Endothelial cell (in vitro differentiated cells): Measurements from ENCODE around the gene GPR45. TPM values are rescaled to one million over a fixed set of nuclear protein-coding genes. Genes with fewer than 3 reads are reported as not detected.

Experiments used
- DNase-seq: peaks from one replicate; pipeline ENCODE4 v3.0.0; 2021; ENCODE audit warnings: low spot score
- H3K27ac Mint-ChIP-seq: one replicate; pipeline ENCODE4 v1.8.0; 2021; ENCODE audit warnings: mixed read lengths, inconsistent platforms; ENCODE audit not compliant: unreplicated experiment
- H3K27me3 Mint-ChIP-seq: one replicate; pipeline ENCODE4 v1.8.0; 2021; ENCODE audit warnings: mild to moderate bottlenecking, moderate library complexity, mixed read lengths, inconsistent platforms; ENCODE audit not compliant: unreplicated experiment
- H3K36me3 Mint-ChIP-seq: one replicate; pipeline ENCODE4 v1.8.0; 2021; ENCODE audit warnings: mild to moderate bottlenecking, low read depth, mixed read lengths, inconsistent platforms; ENCODE audit not compliant: unreplicated experiment
- H3K4me1 Mint-ChIP-seq: one replicate; pipeline ENCODE4 v1.8.0; 2021; ENCODE audit warnings: mild to moderate bottlenecking, mixed read lengths, inconsistent platforms; ENCODE audit not compliant: unreplicated experiment
- H3K4me3 Mint-ChIP-seq: one replicate; pipeline ENCODE4 v1.8.0; 2021; ENCODE audit warnings: mild to moderate bottlenecking, mixed read lengths, inconsistent platforms; ENCODE audit not compliant: unreplicated experiment
- H3K9me3 Mint-ChIP-seq: one replicate; pipeline ENCODE4 v1.8.0; 2021; ENCODE audit warnings: mixed read lengths, inconsistent platforms; ENCODE audit not compliant: unreplicated experiment
- CTCF ChIP-seq: fragments of 200-600 bp; sonication (generic); IDR thresholded peaks from one replicate; pipeline ENCODE4 v1.5.0; 2021; ENCODE audit warnings: antibody characterized with exemption; ENCODE audit not compliant: unreplicated experiment
- total RNA-seq: library from RNA; stranded (reverse); fragmentation: NEBNext Ultra II Directional; extraction: Animal tissue kit (Norgen Biotek cat#: 25700); gene quantifications from one replicate; pipeline ENCODE4 v1.2.1, GENCODE V29; 2021; ENCODE audit not compliant: unreplicated experiment

The GPR45 gene
- total RNA-seq, 1 donor from 2014 or later: 0.21 TPM

GRCh38 chr2:105224444-105224843 is 17.1 kb upstream of the GPR45 start:
- H3K36me3 Mint-ChIP-seq: no peaks in the 10 kb centered on the region
- DNase-seq: no peak

DNA sequence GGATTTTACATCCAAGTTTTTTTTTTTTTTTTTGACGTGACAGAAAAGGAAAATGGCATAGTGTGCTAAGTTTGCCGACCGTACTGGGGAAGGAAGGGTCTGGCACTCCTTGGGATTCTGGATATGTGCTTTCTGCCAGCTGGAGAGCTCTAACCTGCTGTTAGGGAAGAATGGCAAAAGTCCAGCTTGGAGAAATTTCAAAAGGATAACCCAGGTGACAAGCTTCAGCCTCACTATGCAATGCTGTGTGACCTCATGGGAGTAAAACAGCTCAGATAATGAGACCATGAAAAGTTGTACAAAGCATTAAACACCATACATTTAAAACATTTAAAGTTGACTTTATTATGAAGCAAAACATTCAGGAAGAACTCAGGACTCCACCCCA is 10.3 kb upstream of the GPR45 start:
- no peak for TF ChIP-seq CTCF
- Mint-ChIP-seq H3K4me1 (peaks cover 2% of the 10 kb centered on the region), H3K4me3 (no peak overlapping the region), H3K27me3 (no peaks in the 10 kb centered on the region), H3K36me3 (no peaks in the 10 kb centered on the region), H3K27ac (no peak overlapping the region), H3K9me3 (no peaks in the 10 kb centered on the region)
- no peak for DNase-seq

More at GRCh38 chr2:105224444-105224843, 17.1 kb upstream of the GPR45 start:
- Mint-ChIP-seq H3K4me3 (no peak overlapping the region), H3K27ac (no peak overlapping the region), H3K9me3 (peaks cover 4% of the 10 kb centered on the region), H3K4me1 (no peaks in the 10 kb centered on the region), H3K27me3 (no peaks in the 10 kb centered on the region)
- TF ChIP-seq CTCF: no peak

- H3K27me3 Mint-ChIP-seq: no peaks in the 10 kb centered on the region
- TF ChIP-seq CTCF: peak; percentile 79
- H3K27ac Mint-ChIP-seq: no peak overlapping the region
- H3K36me3 Mint-ChIP-seq: no peaks in the 10 kb centered on the region
- H3K4me1 Mint-ChIP-seq: peaks cover 7% of the 10 kb centered on the region
- no peak overlapping the region for H3K4me3 Mint-ChIP-seq
- H3K9me3 Mint-ChIP-seq: no peaks in the 10 kb centered on the region
- DNase-seq: peak; percentile 84
These were observed 6.0 kb upstream of the GPR45 start for GRCh38 chr2:105235388-105236059.

GRCh38 chr2:105236060-105236424 is 5.5 kb upstream of the GPR45 start:
- Mint-ChIP-seq H3K4me3 (no peak overlapping the region), H3K9me3 (no peaks in the 10 kb centered on the region), H3K4me1 (peaks cover 7% of the 10 kb centered on the region), H3K27ac (no peak overlapping the region), H3K27me3 (no peaks in the 10 kb centered on the region), H3K36me3 (no peaks in the 10 kb centered on the region)
- no peak for DNase-seq
- no peak for TF ChIP-seq CTCF

DNA sequence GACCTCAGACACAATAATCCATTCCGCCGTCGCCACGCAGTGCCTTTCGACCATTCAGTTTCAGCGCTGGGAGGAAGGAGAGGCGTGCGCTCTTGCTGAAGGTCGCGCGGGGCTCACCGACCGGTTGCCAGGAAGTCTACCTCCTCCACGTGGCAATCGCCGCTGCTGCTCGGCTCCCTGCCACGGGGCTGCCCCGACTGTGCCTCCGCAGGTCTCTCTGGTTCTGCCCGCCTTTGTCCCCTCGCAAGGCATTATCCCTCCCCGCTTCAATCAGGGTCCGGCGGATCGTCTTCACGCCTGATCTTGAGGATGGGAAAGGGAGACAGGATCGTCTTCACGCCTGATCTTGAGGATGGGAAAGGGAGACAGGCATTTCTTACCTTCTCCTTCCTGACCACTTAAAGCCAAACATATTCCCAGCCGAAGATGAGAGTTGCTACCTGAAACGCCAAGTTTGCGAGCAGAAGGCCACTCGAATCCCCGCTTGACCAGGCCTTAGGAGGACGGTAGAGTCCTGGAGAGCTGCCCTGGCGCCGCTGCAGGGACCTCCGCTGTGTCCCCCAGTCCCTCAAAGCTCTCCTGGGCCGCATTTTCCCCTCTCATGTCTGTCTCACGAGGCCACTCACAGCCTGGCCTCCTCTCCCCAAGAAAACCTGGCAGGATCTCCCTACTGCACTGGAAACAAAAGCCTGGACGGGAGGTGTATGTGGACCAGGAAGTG is 4.3 kb upstream of the GPR45 start:
- no peak for TF ChIP-seq CTCF
- no peaks in the 10 kb centered on the region for H3K9me3 Mint-ChIP-seq
- H3K27ac Mint-ChIP-seq: peak overlapping the region; percentile 64
- DNase-seq: no peak
- H3K27me3 Mint-ChIP-seq: no peaks in the 10 kb centered on the region
- no peaks in the 10 kb centered on the region for H3K36me3 Mint-ChIP-seq
- peak overlapping the region; percentile 62 for H3K4me3 Mint-ChIP-seq
- H3K4me1 Mint-ChIP-seq: peaks cover 7% of the 10 kb centered on the region
